ACHN (cell line): ENCODE measurements around the gene SLC4A5.
"Not testable (repeated sequence)": the region's sequence is repeated elsewhere in the genome, so short reads cannot be mapped to it uniquely, and the experiment has no call there.

Experiments used
- DNase-seq: peaks from one replicate; pipeline ENCODE4 v3.0.0-alpha.2; 2015
- in situ Hi-C: cut with HindIII; loops from 2 replicates; pipeline ENCODE4 v1.10.0; 2017; ENCODE audit warnings: low sequenced_read_pairs, low pct_ligation_motif_present, low pct_unique_long_range_greater_than_20kb

The SLC4A5 gene

DNA sequence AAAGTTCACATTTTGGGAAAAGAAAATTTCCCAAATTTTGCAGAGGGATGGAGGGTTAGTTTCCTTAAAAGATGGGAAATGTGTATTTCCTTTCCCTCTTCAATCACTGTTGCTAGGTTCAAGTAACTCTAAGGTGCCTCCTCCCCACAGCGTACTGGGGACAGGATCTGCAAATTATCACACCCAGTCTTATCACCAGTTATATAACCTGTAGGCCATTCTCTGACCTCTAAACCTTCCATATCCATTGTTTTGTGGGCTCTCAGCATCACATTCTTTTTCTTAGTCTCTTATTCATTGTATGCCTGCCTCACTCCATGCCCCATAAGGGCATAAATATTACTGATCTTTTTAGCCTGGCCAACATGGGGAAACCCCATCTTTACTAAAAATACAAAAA lies 148.4 kb downstream of the SLC4A5 start:
- DNase-seq, result no peak
- in situ Hi-C loops, result no loop called here

DNA sequence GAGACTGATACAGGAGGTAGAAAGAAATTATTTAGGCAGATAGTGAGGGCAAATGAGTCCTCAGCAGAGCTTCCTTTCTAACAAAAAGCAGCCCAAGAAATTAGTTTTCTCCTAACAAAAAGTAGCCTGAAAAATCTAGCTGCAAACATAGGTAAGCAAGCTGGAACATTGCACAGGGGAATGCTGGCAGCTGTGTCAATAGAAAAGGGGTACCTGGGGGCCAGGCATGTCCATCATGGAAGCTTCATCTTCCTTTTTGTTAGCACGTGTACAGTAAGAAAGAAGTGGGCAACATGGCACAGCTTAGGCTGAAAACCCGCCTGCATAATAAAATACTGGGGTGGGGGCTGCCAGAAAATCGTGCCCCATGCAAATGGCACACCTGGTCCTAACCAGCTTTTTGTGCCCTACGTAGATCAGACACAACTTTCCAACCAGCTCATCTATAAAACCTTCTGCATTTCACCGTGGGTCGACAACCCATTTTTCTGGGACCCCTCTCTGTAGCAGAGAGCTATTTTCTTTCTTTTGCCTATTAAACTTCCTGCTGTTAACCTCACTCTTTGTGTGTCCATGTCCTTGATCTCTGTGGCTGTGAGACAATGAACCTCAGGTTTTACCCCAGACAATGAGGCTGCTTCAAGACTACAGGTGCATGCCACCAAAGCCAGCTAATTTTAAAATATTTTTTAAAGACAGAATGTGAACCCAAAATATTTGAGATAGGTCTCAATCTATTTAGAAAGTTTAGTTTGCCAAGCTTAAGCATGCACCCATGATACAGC lies 151.4 kb downstream of the SLC4A5 start:
- in situ Hi-C loops, result no loop called here
- DNase-seq, result no peak

DNA sequence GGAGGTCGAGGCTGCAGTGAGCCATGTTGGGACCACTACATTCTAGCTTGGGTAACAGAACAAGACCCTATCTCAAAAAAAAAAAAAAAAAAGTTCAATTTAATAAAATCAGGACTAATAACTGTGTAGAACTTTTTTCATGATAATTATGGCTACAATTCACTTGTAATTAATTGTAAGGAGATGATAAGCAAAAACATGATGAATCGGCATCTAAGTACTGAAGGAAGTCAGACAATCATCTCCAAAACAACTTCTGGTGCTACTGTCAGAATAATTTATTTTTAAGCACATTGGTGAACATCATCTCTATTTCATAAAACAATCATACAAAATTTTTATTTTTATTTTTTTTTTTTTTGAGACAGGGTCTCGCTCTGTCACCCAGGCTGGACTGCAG lies 154.5 kb downstream of the SLC4A5 start:
- in situ Hi-C loops, result no loop called here
- DNase-seq, result no peak

DNA sequence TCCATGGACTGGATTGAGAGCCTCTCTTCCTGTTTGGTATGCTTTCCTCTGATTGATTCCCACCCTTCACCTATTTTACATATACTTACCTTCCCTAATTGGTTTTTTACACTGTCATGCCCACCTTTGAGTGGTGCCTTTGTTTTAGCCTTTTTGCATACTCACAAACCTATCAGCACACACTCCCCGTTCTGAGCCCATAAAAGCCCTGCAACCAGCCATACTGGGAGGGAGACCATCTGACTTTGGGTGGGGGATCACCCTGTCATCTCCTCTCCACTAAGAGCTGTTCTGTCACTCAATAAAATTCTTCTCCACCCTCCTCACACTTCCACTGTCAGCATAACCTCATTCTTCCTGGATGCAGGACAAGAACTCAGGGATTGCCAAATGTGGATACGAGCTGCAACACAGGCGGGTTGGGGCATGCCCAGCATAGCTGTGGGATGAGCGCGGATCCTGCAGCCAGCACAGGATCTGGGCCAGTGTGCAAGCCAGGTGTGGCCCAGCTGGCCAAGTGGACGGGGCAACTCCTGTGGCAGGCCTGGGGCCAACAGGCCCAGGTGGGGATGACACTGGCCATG lies 155.1 kb downstream of the SLC4A5 start:
- in situ Hi-C loops, result no loop called here
- DNase-seq, result peak; percentile 12

DNA sequence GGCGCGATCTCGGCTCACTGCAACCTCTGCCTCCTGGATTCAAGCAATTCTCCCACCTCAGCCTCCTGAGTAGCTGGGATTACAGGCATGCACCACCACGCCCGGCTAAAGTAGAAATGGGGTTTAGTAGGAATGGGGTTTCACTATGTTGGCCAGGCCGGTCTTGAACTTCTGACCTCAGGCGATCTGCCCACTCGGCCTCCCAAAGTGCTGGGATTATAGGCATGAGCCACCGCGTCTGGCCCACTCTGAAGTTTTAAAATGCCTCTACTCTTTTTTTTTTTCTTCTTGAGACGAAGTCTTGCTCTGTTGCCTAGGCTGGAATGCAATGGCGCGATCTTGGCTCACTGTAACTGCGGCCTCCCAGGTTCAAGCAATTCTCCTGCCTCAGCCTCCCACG lies 156.5 kb downstream of the SLC4A5 start:
- in situ Hi-C loops, DNase-seq: not testable (repeated sequence)

DNA sequence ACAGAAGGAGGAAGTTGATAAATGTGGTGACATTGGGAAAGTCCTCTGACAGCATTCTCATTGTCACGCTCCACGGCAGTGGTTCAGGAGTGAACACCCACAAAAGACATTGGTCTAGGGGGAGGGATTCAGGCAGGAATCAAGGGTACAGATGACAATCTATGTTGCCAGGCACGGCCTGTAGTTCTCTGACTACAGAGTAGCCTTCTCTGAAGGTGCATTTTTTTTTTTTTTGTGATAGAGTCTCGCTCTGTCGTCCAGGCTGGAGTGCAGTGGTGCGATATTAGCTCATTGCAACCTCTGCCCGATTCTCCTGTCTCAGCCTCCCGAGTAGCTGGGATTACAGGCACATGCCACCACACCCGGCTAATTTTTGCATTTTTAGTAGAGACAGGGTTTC lies 157.2 kb downstream of the SLC4A5 start:
- in situ Hi-C loops, result no loop called here
- no peak for DNase-seq

DNA sequence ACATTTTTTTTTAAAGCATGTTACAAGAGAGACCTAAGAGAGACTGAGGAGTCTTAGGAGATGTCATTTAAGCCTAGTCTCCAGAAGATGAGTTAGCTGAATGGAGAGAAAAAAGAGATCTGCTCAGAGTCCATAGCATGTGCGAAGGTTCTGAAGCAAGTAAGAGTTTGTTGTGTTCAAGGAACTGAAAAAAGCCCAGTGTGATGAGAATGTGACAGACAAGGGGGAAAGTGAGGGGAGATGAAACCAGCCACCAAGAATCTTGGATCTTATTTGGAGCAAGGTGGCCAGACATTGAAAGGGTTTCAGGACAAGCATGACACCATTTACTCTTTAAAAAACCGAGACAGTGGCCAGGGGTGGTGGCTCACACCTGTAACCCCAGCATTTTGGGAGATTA lies 159.3 kb downstream of the SLC4A5 start:
- in situ Hi-C loops, result no loop called here
- no peak for DNase-seq

DNA sequence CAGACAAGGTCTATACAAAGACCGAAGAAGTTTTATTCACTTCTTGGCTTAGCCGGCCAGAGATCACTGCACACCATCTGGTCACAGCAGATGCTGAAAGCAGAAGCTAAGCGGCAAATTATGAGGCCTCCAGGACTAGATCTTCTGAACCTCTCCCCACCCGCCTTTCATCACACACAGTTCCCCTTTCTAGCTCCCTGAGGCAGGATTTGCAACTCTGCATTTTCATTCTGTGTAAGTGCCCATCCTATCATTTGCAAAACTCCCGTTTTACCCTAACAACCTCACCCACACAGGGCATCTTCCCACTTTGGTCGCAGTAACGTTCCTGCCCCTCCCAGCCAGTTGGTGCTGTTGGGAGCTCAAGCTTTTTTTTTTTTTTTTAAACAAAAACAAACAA lies 161.5 kb downstream of the SLC4A5 start:
- in situ Hi-C loops, result no loop called here
- DNase-seq, result no peak

DNA sequence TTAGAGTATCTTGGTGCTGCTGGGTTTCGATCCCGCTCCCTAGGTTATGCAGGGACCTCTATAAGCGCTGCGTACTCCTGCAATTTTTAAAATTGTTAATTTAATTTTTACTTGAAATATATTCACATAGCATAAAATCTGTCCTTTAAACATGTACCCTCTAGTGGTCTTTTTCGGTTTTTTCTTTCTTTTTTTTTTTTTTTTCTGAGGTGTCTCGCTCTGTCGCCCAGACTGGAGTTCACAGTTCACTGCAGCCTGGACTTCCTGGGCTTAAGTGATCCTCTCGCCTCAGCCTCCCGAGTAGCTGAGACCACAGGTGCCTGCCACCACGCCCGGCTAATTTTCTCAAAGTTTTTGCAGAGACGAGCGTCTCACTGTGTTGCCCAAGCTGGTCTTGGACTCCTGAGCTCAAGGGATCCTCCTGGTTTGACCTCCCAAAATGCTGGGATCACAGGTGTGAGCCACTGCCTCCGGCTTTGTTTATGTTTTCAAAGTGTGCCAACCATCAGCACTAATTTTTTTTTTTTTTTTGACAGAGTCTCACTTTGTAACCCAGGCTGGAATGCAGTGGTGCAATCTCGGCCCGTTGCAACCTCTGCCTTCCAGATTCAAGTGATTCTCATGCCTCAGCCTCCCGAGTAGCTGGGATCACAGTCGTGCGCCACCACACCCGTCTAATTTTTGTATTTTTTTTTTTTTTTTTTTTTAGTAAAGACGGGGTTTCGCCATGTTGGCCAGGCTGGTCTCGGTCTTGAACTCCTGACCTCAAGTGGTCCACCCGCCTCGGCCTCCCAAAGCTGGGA lies 164.0 kb downstream of the SLC4A5 start:
- no peak for DNase-seq
- in situ Hi-C loops, result no loop called here

DNA sequence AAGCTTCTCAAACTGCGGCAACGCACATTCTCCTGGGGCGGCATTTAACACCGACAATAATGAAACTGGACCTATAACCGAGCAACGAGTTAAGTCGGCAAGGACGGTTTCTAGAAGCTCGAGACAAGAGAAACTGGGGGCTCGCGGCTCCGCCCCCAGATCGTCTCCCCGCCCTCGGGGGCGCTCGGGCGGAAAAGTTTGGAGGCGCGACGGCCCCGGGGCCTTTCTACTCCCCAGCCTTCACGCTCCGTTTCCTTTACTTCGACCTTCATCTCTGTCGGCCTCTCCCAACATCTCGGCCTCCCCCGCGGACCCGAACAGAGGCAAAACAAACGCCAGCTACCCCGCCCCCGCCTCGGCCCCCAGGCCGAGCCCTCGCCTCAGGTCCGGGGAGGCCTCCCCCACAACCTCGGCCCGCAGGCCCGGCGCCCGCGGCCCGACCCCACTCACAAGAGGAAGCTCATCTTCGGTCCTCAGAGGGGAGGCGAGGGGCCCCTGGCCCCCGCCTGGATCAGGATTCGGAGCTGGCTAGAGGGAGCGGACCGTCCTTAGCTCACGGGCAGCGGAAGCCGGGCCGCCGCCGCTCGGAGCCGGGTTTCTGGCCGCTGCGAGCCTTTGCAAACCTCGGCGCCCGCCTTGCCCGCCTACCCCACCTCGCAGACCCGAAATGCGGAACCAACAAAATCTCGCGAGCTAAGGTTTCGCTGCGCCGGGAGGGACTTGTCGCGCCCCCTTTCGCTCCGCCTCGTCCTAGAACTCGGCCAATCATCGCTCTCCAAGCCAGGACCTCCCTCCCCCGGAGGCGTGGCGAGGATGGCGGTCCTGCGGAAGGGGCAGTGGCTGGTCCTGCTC lies 164.8 kb downstream of the SLC4A5 start, which contains the start of gene MOB1A:
Gene MOB1A, minus strand, starts transcription at position 669 of the 852 bp plus-strand sequence. Its CDS starts 205 bp downstream, at position 464.
- in situ Hi-C loops, result no loop called here
- peak; percentile 100 for DNase-seq

DNA sequence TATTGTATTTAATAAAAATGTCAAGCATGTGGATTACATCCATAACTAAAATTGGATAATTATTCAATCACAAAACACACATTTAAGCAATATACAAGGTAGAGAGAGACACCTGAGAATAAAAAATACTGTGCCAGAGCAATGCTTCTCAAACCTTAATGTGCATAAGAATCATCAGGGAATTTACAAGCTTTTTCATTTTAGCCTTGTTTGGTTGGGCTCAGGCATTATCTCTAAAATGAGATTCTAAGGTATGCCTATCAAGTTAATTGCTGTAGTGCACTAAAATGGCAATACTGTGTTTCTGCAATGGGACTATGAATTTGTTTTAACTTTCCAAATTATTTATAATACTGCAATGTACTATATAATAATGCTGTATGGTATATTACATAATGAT lies 165.5 kb downstream of the SLC4A5 start:
- no peak for DNase-seq
- in situ Hi-C loops, result no loop called here

DNA sequence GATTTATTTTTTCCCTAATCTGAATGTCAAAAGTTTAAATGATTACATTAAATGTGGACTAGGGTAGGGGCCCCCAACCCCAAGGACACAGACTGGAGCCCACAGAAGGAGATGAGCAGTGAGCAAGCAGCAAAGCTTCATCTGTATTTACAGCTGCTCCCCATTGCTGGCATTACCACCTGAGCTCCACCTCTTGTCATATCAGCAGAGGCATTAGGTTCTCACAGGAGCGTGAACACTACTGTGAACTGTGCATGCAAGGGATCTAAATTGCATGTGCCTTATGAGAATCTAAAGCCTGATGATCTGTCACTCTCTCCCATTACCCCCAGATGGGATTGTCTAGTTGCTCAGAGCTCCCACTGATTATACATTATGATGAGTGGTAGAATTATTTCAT lies 168.3 kb downstream of the SLC4A5 start:
- in situ Hi-C loops, result no loop called here
- no peak for DNase-seq

DNA sequence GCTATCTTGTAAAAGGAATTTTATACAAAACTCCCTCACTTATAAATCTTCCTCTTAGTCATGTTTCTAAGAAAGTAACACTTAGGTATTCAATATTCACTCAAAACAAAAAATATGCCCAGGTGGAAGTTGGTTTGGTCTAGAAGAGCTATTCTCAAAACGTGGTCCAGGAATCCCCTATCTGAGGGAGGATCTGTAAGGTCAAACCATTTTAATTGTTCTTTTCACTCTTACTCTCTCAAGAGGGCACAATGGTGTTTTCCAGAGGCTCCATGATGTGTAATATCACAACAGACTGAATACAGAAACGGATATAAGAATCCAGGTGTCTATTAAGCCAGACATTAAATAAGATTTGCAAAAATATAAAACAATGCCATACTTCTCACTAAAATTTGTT lies 174.5 kb downstream of the SLC4A5 start:
- in situ Hi-C loops, result no loop called here
- no peak for DNase-seq
